Fibroblast of the conjunctiva (primary cell): ENCODE measurements around the gene NFYB.
"Not testable (repeated sequence)": the region's sequence is repeated elsewhere in the genome, so short reads cannot be mapped to it uniquely, and the experiment has no call there.

Source experiments
- DNase-seq: peaks from one replicate; pipeline ENCODE4 v3.0.0-alpha.2; 2010; ENCODE audit warnings: low read depth

The NFYB gene

DNA sequence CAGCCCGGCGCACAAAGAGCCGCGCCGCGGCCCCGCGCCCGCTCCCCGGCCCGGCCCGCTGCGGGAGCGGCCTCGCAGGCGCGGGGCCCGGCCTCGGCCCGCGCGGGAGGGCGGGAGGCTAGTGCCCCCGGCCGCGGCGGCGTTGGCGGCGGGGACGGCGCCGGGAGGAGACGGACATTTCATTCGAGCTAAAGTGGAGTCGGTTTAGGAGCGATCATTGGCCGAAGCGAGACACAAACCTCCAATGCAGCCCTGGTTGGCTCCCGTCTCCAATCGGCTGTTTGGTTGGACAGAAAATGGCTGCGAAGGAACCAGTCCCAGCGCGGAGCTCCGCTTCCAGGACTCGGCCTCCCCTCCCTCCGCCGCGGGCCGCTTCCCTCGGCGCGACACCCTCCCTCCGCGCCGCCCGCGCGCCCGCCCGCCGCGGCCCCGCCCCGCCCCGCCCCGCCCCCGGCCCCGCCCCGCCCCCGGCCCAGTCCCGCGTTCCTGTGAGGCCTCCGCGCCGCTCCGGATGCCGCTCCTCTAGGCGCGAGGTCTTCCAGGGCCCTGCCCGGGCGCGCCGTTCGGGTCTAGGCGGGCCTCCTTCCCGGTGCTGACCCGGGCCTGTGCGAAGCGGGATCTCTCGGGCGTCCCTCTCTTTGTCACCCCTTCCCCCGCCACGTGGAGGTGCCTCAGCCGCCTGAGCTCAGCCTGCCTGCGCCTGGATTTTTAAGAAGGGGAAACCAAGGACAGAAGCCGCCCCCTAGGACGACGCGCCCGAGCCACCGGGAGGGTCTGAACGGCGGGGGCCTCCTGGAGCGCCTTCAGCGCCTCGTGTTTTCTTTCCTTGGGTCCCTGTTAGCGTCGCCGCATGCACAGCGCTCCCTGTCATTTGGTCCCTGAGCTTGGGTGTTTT, at the start of gene NFYB:
NFYB (minus strand) TSS at position 309 of the 895 bp plus-strand sequence. CDS start 2,757 bp downstream, outside the sequence.
- peak; percentile 96 for DNase-seq

- no peak for DNase-seq
Measured at GRCh38 chr12:104187446-104188155, 49.6 kb upstream of the NFYB start.

DNA sequence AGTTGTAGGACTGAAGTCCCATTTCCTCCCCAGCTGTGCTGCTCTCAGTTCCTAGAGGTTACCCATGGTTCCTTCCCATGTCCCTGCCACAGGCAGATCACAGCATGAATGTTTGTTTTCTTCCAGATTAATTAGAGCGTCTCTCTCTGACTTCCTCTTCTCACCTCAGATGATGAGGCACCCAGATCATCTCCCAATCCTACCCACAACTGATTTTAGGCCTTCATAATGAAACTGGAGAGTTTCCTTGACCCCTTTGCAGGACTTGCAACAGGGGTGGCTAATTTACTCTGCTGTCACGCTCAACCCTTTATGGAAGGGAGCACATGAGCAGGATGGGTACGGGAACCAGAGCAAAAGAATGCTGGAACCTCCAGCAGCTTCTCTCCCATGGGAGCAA, 45.4 kb upstream of the NFYB start:
- no peak for DNase-seq

DNA sequence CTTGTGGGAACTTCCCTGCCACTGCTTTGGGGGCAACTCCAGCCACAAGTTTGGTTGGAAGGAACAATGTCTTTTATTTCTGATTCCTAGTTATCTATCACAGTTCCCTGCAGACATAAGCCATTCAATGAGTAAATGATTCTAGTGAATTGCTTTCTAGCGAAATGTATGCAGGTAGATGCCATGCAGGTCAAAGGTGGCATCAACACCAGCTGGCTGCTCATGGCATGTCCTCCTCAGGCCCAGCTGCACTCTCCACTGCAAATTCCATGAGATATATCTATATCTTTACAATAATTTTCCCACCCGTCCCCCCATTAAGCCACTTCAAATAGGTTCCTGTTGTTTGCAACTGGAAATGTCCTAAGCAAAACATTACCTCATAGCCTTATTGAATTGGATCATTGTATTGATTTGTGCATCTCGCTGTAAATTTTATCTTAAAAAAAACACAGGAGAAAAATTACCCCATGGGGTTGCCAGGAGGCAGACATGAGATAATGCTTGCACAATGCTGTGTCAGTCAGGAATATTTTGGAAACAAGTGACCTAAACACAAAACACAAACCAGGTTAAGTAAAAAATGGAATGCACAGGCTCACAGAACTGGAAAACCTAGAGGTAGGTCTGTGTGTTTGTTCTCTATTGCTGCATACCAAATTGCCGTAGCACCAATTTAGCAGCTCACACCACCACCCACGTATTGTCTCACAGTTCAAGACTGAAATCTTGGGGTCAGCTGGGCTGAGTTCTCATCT, 44.8 kb upstream of the NFYB start:
- DNase-seq, result no peak

GRCh38 chr12:104182144-104182543, 44.1 kb upstream of the NFYB start:
- peak; percentile 86 for DNase-seq

GRCh38 chr12:104181313-104181712, 43.3 kb upstream of the NFYB start:
- no peak for DNase-seq

GRCh38 chr12:104180374-104180773, 42.4 kb upstream of the NFYB start:
- no peak for DNase-seq

GRCh38 chr12:104177663-104178501, 39.9 kb upstream of the NFYB start:
- peak; percentile 98 for DNase-seq

DNA sequence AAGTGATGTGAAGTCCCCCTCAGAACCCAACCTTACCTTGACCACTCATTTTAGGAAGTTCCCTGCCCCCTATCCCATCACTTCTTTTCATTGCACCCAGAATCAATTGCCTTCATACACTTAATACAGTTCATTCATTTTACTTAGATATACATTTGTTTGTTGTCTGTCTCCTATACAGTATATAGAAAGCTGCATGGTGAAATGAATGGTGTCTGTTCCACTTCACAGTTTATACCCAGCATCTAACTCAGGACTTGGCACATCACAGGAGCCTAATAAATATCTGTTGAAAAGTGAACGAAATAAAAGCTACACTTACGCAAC, 39.3 kb upstream of the NFYB start:
- no peak for DNase-seq

GRCh38 chr12:104175726-104176247, 37.8 kb upstream of the NFYB start:
- no peak for DNase-seq

GRCh38 chr12:104173804-104174203, 35.8 kb upstream of the NFYB start:
- not testable (repeated sequence) for DNase-seq

DNA sequence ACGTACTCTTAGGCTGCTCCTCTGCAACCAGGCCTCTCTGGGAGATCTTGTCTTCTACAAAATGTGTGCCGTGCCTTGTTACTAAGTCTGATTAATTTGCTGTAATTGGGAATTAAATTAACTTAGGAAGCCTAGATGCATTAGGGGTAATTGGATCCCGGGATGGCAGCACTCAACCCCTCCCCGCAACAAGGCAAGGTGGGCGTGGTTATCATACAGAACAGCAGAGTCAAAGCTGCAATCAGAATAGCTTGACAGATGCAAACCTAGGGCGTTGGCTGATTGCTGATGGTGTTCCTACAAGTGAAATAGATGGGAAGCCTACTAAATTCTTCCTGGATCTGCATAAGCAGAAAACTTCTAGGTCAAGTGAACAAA, 34.5 kb upstream of the NFYB start:
- no peak for DNase-seq

DNA sequence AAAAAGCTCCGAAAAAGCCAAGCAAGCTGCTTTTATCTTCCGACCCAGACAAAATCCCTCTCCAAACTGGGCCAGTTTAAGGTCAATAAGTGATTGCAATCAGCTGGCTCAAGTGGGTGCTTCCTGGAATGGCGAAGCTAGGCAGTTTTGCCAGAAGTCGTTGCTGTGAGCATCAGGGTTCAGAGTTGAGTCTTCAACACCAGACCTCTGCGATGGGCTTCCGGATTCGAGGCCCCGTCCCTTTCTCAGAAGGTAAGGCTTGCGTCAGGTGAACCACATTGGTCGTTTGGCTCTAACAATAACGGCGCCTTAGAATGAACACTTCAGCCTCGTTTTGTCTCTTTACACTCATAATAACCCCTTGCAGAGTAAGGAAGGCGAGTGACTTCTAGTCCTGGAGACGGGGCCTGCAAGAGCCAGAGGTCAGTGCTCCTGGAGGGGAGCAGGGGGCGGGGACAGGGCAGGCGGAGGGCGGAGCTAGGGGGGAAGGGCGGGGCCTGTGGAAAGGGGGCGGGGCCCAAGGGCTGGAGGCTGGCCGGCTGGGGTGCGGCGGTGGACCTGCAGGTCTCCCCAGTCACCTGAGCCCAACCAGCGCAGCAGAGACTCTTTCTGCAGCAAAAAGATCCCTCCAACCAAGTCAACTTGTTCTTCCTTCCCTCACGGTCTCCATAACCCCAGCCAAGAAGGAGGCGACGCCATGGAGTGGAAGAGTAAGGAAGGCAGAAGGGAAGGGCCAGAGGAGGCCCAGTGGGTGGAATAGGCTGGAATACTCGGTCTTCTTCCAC, 34.0 kb upstream of the NFYB start:
- DNase-seq, result no peak

DNA sequence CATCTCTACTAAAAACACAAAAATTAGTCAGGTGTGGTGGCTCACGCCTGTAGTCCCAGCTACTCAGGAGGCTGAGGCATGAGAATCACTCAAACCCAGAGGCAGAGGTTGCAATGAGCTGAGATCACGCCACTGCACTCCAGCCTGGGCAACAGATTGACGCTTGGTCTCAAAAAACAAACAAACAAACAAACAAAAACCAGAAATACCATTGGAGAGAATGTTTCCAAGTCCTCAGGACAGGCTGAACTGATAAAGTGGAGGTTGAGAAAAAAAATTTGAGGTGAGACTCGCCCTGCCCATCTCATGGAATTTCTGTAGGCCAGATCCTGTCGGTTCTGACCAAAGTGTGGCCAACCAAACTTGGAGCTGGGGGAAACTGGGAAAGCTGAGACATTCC, 30.6 kb upstream of the NFYB start:
- no peak for DNase-seq

DNA sequence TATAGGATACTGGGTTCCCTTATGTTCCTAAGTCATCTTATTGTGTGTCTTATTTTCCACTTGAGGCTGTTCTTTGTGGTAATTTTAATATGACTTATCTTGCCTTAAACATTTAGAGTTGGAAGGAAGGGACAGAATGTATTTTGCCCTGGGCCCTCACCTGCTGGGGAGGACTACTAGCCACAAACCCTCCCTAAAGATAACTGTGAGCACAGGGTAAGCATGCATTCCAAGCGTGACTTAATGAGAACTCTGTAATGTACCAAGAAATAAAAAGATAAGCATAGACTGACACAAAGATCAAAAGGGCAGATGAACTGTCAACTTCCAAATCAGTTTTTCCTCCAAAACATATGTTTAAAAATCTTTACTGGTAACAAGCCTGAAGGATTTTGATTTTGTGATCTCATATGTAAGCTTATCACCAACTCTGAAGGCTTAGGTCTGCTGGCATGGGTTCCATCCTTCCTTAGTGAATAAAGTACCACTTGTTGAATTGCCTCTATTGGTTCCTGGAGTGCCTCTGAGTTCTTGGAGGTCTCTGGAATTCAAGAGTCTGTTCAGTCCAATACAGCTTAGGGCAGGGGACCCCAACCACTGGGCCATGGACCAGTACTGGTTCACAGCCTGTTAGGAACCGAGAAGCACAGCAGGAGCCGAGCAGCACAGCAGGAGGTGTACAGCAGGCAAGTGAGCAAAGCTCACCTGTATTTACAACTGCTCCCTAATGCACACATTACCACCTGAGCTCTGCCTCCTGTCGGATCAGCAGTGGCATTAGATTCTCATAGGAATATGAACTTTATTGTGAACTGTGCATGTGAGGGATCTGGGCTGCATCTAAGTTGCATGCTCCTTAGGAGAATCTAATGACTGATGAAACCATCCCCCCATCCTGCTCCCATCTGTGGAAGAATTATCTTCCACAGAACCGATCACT, 29.8 kb upstream of the NFYB start:
- DNase-seq, result no peak

GRCh38 chr12:104166465-104166864, 28.5 kb upstream of the NFYB start:
- DNase-seq, result no peak

DNA sequence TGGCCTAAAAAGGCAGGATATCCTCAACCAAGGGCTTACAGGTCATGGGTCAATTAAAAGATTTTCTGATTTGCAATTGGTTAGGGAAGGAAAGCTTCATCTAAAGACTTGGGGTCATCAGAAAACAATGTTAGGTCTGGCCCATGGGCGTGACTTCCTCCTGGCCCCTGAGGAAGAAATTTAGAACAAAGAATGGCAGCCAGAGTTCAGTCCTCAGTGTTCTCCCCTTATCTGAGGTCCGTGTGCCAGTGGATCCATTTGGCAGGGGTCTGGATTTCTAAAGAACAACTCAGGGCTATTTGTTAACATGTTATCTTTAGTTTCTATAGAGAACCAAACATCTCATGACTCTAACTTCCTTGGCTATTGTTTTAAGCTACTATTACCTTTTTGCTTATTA, 27.8 kb upstream of the NFYB start:
- DNase-seq, result no peak

- no peak for DNase-seq
Measured at GRCh38 chr12:104164634-104165033, 26.6 kb upstream of the NFYB start.

- no peak for DNase-seq
Measured at GRCh38 chr12:104163631-104164030, 25.6 kb upstream of the NFYB start.

DNA sequence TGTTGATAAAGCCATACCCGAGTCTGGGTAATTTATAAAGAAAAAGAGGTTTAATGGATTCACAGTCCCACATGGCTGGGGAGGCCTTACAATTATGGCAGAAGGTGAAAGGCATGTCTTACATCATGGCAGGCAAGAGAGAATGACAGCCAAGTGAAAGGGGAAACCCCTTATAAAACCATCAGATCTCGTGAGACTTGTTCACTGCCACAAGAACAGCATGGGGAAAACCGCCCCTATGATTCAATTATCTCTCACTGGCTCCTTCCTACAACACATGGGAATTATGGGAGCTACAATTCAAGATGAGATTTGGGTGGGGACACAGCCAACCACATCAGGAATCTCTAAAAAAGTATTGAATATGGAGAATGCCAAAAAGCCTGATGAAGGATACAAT, 25.0 kb upstream of the NFYB start:
- DNase-seq, result not testable (repeated sequence)
